T1000 (cell line): ENCODE data around the gene DNAJC16.

Experiments
- DNase-seq: peaks from one replicate; lab custom pipeline; 2025; ENCODE audit warnings: mixed read lengths; lab: John Stamatoyannopoulos, UW

The DNAJC16 gene

DNA sequence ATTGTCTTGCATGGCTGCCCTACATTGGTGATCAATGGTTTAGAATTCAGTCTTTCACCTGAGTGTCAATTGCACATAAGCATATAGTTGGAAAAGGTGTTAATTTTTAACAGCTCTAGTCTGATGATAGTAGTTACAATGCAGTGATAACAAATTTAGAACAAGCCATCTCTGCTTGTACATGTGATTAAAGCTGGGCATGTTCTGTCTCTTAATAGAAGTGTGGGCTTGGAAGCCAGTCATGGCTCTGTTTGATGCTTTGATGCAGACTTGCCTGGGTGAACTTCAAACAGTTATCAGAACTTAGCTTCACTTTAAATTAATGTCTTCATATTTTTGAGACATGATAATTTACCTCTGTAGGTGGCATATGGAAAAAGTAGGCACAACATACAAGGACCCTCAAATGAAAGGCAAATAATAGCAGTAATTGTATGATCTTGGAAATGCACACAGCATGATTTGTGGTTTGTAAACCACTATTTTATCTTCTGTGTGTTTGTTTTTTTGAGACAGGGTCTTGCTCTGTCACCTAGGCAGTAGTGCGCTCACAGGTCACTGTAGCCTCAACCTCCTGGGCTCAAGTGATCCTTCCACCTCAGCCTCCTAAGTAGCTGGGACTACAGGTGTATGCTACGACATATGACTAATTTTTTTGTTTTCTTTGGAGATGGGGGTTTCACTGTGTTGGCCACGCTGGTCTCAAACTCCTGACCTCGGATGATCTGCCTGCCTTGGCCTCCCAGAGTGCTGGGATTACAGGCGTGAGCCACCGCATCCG is 94.4 kb downstream of the DNAJC16 start:
- no peak for DNase-seq

DNA sequence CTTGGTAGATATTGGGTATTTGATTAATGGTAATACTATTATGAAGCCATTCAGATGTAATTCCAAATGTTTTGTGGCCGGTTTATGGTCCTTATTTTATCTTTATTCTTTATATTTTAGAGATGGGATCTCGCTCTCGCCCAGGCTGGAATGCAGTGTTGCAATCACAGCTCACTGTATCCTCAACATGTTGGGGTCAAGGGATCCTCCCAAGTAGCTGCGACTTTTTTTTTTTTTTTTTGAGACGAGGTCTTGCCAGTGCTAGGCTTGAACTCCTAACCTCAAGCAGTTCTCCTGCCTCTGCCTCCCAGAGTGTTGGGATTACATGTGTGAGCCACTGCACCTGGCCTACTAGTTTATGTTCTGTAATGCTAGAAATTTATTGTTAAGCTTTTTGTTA is 95.3 kb downstream of the DNAJC16 start:
- no peak for DNase-seq

DNA sequence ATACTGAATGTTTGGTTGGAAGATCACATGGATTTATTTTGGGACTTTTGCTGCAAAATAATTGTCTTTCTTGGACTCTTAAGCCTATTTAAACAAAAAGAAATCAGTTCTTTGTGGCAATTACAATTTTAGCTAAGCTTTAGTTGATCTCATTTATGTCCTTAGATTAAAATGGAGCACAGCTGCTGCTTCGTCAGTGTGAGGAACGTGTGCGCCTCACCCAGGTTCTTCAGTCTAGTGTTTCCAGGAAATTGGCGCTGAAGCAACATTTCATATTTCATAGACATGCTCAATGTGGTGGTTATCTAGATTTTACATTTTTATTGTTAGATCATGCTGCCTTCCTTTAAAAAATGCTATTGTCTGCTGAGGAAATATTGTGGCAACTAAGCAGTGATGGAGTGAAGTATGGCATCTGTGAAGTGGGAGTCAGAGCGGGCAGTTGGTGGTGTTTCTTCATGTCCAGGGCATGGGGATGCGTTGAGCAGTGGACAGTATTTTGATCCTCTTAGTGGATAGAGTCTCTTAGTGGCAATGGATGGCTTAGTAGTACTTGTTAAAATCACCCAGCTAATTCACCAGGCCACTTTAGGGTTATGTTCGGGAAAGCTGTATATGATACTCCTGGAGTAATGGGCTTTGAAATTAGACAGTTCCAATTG is 96.2 kb downstream of the DNAJC16 start:
- no peak for DNase-seq

- DNase-seq, result no peak
Measured at GRCh38 chr1:15623435-15623834, 96.8 kb downstream of the DNAJC16 start.

- no peak for DNase-seq
Measured at GRCh38 chr1:15624133-15624714, 97.6 kb downstream of the DNAJC16 start.

- DNase-seq, result no peak
Measured at GRCh38 chr1:15625056-15625917, 98.6 kb downstream of the DNAJC16 start.
